Stimulated activated CD4-positive, alpha-beta T cell treated with anti-CD3 and anti-CD28 coated beads, Interleukin-1b, Interleukin-23, amount 100 ng/mL, for 24 hours (primary cell): ENCODE measurements around the gene PSMD1.
"Not testable (repeated sequence)": the region's sequence is repeated elsewhere in the genome, so short reads cannot be mapped to it uniquely, and the experiment has no call there.

ENCODE experiments used
- DNase-seq, 4 experiments: peaks; one replicate each; pipeline ENCODE4 v3.0.0-alpha.2; 2020; ENCODE audit warnings: low read depth in 4 of 4, low spot score in 1 of 4

The PSMD1 gene

DNA sequence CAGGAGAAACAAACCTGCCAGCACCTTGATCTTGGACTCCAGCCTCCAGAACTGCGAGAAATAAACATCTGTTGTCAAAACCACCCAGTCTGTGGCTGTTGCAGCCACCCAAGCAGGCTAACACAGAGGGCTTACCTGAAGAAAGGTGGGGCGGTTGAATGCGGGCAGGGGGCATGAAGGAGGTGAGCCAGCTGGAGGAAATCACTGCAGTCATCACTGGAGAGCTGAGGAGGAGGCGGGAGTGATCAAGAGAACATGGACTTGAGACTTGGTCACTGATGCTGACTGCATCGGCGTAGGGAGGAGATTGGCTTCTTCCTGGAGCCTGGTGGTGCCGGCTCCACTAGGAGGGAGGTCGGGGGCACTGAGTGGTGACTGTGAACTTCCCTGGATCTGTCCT, 127.2 kb downstream of the PSMD1 start:
- no peak for DNase-seq

DNA sequence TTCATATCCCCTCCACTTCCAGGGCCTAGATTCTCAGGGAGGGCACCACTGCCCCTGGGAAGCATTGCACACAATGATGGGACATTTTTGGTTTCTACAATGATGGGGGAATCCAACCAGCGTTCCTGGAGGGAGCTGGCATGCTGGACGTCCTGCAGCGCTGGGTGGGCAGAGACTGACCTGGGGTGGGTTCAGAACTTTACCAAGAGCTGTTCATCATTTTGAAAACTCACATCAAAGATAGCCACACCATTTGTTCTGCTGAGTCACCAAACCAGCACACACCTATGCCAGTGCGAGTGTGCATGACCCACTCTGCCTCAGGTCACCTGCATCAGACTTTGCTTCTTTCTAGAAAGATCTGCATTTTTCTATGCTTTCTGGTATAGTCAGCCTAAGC, 127.7 kb downstream of the PSMD1 start:
- DNase-seq: no peak

DNA sequence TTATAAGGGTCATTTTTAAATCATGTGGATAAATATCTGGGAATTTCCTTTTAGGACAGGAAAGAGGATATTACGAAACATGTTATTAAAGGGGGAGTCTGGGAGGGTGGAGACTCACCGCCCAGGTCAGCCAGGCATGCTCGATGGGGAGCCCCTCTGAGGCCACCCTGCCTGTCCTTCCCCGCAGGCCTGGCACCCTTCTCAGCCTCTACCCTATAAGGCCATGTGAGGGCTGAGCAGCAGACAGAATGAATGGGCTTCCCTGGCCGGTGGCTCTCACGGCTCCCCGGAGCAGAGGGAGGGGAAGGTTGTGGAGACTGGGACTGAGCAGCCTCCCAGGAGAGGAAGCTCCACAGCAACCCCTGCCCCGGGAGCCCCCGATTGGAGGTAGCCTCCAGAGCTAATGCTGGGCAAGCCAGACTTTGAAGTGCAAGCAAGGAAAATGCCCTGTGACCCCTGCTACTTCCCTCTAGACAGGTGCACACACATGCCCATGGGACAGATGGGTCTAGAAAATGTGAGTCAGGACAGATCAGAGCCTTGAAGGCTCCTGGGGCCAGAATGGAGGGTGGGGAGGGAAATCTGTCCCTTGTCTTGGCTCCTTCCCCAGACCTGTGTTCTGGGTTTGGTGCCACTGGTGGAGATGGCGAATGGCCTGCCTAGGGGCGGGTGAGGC, 128.5 kb downstream of the PSMD1 start:
- no peak for DNase-seq

DNA sequence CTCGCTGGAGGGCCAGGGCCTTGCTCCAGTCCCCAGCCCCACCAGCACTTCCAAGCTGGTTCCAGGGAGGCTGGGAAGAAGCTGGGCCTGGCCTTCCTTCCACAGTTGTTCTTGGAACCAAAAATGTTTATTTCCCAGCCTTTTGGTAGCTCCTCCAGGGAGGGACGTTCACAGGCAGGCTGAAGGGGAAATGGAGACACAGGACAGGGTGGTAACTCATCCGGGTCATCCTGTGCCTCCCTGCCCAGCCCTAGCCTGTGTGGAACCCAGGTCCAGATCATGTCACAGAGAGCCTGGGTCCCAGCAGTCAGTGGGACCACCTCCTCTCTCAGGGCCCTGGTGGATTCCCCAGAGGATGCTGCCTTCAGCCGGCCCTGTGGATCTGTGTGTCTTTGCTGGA, 129.2 kb downstream of the PSMD1 start:
- no peak for DNase-seq

DNA sequence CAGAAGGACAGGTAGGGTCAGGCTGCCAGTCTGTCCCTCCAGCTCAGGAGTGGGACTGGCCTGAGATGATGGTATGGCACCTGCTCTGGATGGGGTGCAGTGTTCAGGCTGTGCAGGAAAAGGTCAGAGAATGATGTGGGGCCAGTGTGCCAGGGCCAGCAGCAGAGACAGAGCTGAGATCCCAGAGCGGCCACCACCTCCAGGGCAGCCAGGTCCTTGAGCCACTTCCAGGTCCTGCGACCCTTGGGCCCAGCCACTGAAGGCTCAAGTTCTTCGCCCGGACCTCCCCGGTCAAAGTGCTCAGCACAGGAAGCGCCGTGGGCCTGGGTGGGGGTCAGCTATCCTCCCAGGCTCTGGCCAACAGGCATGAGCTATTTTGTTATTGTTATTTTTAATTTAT, 129.7 kb downstream of the PSMD1 start:
- DNase-seq: no peak

DNA sequence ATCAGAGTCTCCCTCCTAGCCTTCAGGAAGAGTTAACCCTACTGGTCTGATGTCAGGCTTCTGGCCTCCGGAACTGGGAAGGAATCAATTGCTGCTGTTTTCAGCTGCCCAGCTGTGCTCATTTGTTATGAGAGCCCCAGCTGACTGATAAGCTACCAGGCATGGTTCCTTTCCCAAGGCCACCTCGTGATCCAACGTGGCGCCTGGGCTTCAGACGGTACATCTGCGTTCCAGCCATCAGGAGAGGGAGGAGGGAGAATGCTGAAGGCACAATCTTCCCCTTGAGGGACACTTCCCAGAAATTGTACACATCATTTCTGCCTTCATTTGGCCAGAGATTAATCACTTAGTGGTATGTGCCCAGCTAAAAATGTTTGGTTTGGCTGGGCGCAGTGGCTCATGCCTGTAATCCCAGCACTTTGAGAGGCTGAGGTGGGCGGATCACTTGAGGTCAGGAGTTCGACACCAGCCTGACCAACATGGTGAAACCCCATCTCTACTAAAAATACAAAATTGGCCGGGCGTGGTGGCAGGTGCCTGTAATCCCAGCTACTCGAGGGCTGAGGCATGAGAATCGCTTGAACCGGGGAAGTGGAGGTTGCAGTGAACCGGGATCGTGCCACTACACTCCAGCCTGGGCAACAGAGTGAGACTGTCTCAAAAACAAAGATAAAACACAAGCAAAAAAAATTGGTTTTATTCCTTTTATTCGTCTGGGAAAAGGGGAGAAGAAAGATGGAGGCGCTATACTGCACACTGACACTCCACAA, 131.3 kb downstream of the PSMD1 start:
- DNase-seq: no peak

DNA sequence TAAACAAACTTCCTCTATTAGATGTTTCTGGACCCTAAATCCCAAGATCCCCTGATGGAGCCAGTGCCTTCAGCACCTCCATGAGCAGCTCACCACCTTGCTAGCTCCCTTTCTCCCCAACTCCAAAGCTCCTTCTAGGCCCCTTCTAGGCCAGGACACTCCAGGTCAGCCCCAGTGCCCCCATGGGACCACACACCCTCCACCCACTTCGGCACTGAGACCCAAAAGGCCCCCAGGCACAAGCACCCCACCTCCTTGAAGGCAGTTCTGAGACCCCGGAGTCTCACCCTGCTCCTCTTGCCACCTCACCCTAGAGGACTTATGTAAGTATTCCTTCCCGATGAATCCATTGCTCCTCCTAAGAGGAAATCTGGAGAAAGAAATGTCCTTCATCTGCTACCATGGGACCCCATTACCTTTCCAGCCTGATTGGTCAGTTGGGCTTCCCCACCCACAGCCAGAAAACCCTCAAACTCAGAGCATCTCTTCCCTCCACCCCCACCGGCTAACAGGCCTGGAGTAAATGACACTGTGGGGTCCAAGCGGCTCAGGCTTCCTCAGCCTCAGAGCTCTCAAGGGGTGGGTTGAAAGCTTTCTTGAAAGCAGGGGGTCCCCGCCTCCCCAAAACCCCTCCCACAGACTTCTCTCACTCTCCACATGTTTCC, 132.0 kb downstream of the PSMD1 start:
- no peak for DNase-seq

DNA sequence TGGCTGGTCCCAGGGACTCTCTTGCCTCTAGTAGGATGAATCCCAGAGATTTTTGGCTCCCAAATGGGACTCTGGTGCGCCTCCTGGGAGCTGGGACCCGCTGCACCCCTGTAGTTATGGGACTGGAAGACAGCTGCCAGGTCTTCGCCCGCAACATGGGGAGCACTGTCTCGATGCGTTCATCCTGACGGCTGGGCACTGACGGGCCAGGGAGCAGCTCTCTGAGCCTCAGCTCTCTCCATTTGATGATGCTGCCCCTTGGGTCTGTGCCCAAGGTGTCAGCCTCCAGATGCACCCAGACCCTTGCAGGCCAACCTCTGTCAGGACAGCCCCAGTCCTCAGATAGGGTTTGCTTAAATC, 132.5 kb downstream of the PSMD1 start:
- DNase-seq: no peak

DNA sequence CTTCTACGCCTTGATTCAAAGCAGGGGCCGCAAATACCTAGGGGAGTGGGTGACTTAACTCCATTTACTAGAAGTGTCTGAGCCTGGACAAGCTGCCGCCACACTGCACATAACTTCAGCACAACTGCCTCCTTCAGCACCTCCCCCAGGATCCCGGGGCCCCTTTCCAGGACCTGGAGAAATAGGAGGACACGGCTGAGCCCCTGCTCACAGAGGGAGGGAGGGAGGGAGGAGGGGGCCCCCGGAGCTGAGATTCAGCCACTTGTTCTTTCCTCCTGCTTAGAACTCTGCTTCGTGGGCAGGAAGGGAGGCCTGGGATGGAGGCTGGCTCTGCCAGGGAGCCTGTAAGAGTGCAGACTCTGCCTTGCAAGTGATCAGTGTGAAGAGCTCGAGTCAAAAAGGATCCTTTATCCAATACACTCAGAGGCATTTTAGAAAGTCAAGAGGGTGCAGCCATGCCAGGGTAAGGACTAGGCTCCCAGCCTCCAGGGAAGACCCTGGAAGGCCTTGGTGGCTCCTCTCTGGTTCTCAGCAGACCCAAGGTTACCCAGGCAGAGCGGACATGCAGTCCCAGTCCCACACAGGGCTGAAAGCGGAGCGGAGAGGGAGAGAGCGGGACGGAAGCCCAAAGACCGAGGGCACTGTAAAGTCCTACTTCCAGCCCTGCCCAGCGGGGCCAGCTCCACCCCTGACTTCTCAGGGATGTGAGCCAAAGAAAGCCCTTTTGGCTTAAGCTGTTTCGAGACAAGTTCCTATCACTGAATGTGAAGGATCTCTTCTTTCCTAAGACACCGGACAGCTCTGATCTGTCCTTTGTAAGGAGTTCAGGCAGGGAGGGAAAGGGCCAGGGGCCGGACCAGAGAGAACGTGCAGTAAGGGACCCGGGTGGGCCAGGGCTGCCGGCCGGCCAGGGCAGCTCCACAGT, 133.2 kb downstream of the PSMD1 start:
- no peak for DNase-seq

DNA sequence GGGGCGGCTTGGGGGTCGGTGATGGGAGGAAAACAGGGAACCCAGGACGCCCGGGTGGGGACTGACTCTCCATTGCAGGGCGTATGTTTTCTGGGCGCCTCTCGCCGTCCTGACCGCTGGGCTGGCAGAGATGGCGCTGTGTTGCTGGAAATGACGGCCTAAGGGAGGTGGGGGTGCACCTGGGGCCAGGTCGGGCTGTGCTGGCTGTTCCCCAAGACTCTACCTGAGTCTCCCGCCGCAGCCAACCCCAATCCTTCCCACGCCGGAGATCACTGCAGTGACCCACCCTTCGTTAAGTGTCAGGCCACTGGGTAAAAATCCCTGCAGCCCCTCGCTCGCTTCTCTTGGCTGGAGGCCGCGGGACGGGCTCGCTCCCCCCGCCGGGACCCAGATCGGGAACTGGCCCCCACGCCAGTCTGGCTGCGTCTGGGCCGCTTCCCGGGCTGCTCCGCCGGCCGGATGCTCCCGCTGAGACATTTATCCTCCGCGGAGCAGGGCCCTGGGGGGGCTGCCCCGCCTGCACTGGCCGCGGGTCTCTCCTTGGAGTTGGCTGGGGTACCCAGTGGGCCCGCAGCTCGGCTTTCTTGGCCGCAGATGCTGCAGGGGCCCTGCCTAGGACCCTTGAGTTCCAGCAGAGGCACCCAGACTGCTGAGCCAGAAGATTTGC, 134.0 kb downstream of the PSMD1 start:
- DNase-seq: no peak

DNA sequence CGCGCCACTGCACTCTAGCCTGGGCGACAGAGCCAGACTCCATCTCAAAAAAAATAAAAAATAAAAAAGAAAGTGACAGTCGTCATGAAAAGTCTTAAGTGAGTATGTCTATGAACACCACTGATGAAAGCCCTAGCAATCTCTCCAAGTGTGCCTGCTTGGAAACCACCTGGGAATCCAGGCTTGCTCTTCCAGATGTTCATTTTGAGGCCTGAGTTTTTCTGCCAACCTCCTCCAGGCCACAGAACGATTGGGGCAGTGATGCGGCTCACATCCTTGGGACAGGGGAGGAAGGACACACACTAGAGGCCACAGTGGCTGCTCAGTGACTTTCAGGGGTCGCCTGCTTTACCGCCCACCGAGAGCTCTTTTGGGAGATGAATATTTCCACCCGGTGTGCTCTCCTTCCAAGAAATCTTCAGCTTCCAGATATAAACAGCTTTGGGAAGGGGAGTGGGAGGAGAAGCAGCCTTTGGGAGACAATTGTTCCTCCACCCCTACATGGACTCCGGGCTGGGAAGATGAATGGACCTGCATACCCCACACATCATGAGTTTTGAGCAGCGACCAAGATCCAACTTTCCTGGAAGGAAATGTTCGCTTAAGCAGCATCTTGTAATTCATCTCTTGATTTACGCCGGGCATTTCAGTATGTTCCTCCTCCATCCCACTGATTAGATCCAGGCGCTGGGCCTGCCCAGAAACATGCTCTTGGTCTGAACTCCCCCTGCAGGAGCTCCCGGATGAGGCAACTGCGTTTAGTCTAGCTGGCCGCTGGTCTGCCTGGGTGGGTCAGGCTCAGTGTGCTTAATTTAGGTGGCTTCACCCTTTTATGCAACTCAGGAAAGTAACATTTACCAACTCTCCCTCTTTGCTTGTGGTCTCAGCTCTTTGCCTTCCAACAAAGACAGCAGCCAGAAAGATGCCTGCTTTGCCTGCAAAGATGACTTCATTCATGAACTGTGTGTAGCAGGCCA, 135.5 kb downstream of the PSMD1 start:
- no peak for DNase-seq

DNA sequence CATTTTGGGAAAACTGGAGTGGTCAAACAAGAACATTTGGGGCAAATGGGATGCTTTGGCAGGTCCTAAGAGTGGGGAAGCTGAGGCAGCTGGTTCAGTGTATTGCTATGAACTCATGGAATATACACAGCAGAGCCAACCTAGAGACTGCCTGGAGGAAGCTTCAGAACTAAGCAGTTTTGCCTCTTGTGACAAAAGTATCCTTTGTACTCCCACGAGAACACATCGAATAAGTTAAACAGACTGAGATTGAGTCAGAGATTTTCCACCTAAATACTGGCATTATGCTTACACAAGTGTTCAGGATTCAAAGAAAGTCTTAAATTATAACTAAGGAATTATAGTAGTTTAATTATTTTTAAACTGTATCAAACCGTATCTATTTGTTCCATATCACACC, 136.5 kb downstream of the PSMD1 start:
- no peak for DNase-seq

DNA sequence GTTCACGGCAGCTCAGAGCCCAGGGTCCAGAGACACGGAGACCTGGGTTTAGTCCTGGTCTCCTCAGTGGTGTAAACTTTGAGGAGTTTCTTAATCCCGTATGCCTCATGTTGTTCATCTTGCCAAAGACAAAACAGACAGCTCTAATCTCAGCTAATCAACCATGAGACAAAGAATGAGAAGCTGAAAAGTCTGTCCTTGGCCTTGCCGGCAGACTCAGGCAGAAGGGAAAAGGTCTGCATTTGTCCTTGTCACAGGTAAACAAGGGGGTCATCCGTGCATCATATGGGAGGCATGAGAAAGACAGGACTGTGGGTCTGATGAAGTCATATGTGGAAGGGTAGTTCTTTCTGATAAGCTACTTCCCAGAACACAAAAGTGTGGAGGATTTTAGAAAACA, 139.9 kb downstream of the PSMD1 start:
- no peak for DNase-seq

DNA sequence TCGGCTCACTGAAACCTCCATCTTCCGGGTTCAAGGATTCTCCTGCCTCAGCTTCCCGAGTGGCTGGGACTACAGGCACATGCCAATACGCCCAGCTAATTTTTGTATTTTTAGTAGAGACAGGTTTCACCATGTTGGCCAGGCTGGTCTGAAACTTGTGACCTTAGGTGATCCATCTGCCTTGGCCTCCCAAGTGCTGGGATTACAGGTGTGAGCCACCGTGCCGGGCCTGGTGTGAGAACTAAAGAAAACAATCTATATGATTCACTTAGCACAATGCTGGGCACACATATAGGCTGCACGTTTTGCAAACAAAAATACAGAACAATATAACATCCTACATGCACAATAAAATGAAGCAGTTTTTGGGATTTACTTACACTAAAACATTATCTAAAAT, 140.5 kb downstream of the PSMD1 start:
- not testable (repeated sequence) for DNase-seq

DNA sequence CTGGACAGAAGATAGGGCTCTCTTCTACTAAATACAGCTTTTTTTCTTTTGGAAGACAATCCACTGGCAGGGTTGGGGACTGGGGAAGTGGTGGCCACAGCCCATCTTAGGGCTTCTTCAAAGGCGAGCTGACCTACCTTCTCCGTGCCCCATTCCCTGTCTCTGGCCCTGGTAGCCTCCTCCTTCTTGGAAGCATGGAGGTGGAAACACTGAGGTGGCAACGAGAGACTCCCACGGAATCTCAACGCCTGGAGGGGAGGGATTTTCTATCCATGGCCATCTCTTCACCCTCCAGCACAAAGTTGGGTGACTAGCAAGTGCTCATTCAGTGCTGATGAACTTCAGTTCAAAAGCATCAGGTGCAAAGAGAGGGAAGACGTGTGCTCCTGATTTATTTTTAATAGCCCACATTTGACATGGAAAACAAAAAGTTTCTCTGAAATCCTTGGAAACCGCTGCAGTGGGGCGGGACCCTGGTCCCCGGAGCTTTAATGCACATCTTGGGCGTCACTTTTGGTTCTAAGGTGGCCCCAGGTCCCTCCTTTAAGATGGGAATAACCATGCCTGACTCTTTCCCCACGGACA, 141.1 kb downstream of the PSMD1 start:
- DNase-seq: no peak

DNA sequence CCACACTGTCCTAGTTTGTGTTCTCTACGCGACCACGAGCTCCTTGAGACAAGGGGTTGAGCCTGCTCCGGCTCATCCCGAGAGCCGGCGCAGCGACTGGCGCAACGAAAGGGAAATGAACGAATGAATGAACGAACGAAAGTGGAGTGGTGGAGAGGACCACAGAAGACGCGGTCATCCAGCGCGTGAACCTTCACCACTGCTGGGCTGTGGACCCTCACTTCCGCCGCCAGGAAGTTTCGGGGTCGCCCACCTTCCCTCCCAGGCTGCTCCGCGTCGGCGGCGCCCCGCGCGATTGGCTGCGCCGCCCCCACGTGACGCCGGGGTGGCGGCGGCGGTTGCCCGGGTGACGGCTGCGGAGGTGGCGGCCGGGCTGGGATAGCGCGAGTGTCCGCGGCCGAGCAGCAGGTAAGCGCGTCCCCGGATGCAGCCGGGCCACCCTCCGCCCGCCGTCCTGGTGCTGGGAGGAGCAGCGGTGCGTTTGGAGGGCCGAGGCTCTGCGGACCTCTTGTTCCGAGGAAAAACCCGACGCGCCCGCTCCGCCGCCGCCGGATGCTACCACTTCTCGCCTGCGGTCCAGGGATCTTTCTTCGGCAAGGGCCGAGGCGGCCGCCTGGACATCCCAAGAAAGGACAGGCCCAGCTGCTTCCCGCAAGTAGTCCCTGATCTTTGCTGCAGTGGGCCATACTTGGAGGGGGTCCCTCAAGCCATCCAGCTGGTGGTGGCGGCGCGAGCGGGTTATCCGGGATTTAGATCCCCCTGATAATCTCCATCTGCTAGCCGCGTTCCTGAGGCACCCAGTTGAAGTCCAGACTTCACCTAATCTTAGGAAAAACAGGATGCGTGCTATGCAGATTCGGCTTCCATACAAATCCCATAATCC, 141.9 kb downstream of the PSMD1 start, which contains the start of gene ARMC9:
ARMC9 (plus strand) TSS at position 341 of the 883 bp plus-strand sequence. CDS start 7,608 bp downstream, outside the sequence.
- peak; percentile 50 to 72 (median 58) for DNase-seq

DNA sequence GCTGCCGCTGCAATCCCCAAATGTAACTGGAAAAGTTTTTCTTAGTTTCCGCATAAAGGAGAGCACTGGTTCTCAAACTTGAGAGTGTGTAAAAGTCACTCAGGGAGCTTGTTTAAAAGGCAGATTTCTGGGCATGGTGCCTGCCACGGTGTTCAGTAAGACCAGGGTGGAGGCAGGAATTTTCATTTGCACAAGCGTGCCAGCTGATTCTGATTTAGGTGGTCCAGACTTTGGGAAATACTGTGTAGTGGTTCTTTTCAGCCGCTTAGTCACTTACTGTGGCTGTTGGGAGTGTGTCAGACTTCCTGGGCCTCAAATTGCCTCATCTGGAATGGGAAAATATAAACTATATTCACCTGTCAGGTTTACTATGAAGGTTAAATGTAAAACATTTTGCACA, 142.6 kb downstream of the PSMD1 start:
- DNase-seq: no peak

DNA sequence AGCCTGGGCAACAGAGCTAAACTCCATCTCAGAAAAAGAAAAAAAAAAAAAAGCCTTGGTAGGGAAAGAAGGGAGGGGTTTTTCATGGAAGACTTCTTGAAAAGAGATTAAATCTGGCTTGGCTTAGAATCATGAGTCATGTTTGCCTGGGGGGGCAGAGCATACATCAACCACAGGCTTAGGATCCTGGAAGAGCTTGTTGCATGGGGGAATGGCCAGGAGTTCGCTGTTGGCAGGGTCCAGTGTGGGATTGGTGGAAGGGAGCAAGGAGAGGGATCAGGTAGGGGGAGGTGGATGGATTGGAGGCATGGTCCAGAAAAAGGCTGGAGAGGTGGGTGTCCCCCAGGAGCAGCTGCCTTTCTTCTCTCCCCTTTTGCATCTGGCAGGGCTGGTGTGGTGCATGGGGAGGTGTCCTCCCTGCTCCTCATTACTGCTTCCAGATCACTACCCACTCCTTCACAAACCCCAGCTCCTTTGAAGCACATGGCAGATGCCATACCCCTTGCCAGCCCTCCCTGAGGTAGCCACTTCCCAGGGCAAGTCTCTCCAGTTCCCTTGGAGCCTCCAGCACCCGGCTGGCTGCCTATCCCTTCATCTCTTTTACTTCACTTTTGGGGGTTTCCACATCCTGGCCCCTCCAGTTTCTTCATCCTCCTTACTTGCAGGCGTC, 144.3 kb downstream of the PSMD1 start:
- DNase-seq: no peak
